Testis (tissue), 3 donors: ENCODE results near the gene RAMACL. TPM values are rescaled to one million over a fixed set of nuclear protein-coding genes. Genes with fewer than 3 reads are reported as not detected.
A peak's percentile ranks its signal among the peaks of the same experiment; 100 is the strongest.

ENCODE experiments used
- DNase-seq: peaks from one replicate; pipeline ENCODE4 v3.0.0-alpha.2; 2019
- H3K27ac ChIP-seq, 2 donors: fragments of 200-600 bp; sonication (generic); one replicate each; pipeline ENCODE4 v1.5.1; 2019
- H3K27me3 ChIP-seq: fragments of 200-600 bp; sonication (generic); one replicate; pipeline ENCODE4 v1.5.1; 2019
- H3K36me3 ChIP-seq: fragments of 200-600 bp; sonication (generic); one replicate; pipeline ENCODE4 v1.5.1; 2017; ENCODE audit warnings: low read depth; ENCODE audit errors: missing control alignments
- H3K4me1 ChIP-seq: fragments of 200-600 bp; sonication (generic); one replicate; pipeline ENCODE4 v1.5.1; 2019
- H3K4me3 ChIP-seq, 2 donors: fragments of 200-600 bp; sonication (generic); one replicate each; pipeline ENCODE4 v1.5.1; 2017 to 2019
- H3K9me3 ChIP-seq: fragments of 200-600 bp; sonication (generic); one replicate; pipeline ENCODE4 v1.5.1; 2017
- POLR2A ChIP-seq: fragments of 450-650 bp; IDR thresholded peaks from one replicate; pipeline ENCODE4 v1.6.1; 2017; ENCODE audit warnings: antibody characterized with exemption, mild to moderate bottlenecking, moderate library complexity
- WGBS, 2 donors: methylation state at CpG; one replicate each; pipeline ENCODE4 v1.1.5; 2018; 5-methylcytosine and 5-hydroxymethylcytosine counted together
- intact Hi-C: fragments of 100-400 bp; cut with DNase I; formaldehyde crosslinking; loops from one replicate; pipeline ENCODE4 v1.15.1; 2023; ENCODE audit warnings: low total_unique reads
- polyA plus RNA-seq: library from polyadenylated mRNA; stranded (reverse); fragments of 350-450 nt; fragmentation: Illumina TruSeq; extraction: RNeasy Lipid Tissue Mini Kit (QIAGEN cat#74804); gene quantifications from one replicate; pipeline ENCODE4 v1.2.3, GENCODE V29; 2014; ENCODE audit warnings: low read depth, low replicate concordance; ENCODE audit not compliant: insufficient read depth
- total RNA-seq, 2 donors: library from RNA; depleted of rRNA; stranded (reverse); fragments of >200 nt; gene quantifications; one replicate each; pipeline ENCODE4 v1.2.3, GENCODE V29; 2016
- TF ChIP-seq, protein P1 (sequence below), 3 experiments: fragments of 450-650 bp in 2 of 3; fragments of 200-600 bp in 1 of 3; sonication (generic) in 1 of 3; IDR thresholded peaks; one replicate each; pipeline ENCODE4 v1.5.1; 2016 to 2019; ENCODE audit warnings: antibody characterized with exemption in 3 of 3, mild to moderate bottlenecking in 2 of 3, moderate library complexity in 1 of 3

Gene RAMACL
- total and polyA plus RNA-seq, 3 donors from 2014 or later = 1.7 to 1.9 TPM; not detected in 1

GRCh38 chr6:166555086-166555485 lies 31.4 kb downstream of the RAMACL start:
- DNase-seq = no peak
- intact Hi-C loops = no loop called here
- Histone ChIP-seq H3K27ac (peak overlapping the region in 1 of 2 donors; percentile 37), H3K9me3 (no peaks in the 10 kb centered on the region), H3K36me3 (no peaks in the 10 kb centered on the region), H3K27me3 (no peaks in the 10 kb centered on the region), H3K4me1 (no peaks in the 10 kb centered on the region), H3K4me3 (no peak overlapping the region)
- 85 to 86% methylated on average over 6 of the region's 6 CpGs for WGBS, 2 donors
- TF ChIP-seq, protein P1, sequence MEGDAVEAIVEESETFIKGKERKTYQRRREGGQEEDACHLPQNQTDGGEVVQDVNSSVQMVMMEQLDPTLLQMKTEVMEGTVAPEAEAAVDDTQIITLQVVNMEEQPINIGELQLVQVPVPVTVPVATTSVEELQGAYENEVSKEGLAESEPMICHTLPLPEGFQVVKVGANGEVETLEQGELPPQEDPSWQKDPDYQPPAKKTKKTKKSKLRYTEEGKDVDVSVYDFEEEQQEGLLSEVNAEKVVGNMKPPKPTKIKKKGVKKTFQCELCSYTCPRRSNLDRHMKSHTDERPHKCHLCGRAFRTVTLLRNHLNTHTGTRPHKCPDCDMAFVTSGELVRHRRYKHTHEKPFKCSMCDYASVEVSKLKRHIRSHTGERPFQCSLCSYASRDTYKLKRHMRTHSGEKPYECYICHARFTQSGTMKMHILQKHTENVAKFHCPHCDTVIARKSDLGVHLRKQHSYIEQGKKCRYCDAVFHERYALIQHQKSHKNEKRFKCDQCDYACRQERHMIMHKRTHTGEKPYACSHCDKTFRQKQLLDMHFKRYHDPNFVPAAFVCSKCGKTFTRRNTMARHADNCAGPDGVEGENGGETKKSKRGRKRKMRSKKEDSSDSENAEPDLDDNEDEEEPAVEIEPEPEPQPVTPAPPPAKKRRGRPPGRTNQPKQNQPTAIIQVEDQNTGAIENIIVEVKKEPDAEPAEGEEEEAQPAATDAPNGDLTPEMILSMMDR (IDR thresholded peaks at IDR 0.05) = no peak
- no peak for TF ChIP-seq POLR2A

DNA sequence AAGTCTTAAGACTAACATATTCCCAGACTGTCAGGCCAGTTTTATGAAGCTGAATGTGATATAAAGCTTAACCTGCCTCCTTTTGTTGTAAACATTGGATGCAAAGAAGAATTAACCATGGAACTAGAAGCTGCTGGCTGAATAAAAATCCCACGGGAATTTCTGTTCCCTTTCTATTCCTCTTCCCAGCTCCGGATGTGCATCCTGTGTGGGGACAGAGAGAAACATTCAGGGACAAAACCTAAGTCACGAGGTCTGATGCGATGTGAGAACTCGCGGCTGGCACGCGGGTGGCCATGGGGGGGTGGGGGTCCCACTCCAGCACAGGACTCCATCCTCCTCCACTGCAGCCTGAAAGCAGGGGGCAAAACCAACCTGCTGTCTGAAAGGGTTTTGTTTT lies 32.2 kb downstream of the RAMACL start:
- no peak for TF ChIP-seq POLR2A
- TF ChIP-seq, protein P1 (IDR thresholded peaks at IDR 0.05) = no peak
- Histone ChIP-seq H3K4me3 (no peak overlapping the region), H3K4me1 (no peaks in the 10 kb centered on the region), H3K27ac (peak overlapping the region in 1 of 2 donors; percentile 37), H3K27me3 (no peaks in the 10 kb centered on the region), H3K36me3 (no peaks in the 10 kb centered on the region), H3K9me3 (no peaks in the 10 kb centered on the region)
- 56 to 61% methylated on average over 8 of the region's 8 CpGs for WGBS, 2 donors
- intact Hi-C loops = no loop called here
- no peak for DNase-seq

GRCh38 chr6:166553563-166554271 lies 32.8 kb downstream of the RAMACL start:
- Histone ChIP-seq H3K27me3 (no peaks in the 10 kb centered on the region), H3K9me3 (no peaks in the 10 kb centered on the region), H3K4me3 (no peak overlapping the region), H3K4me1 (no peaks in the 10 kb centered on the region), H3K27ac (peak overlapping the region in 1 of 2 donors; percentile 37), H3K36me3 (no peaks in the 10 kb centered on the region)
- intact Hi-C loops = no loop called here
- TF ChIP-seq POLR2A = no peak
- TF ChIP-seq, protein P1 (IDR thresholded peaks at IDR 0.05) = no peak
- DNase-seq = no peak
- 61 to 69% methylated on average over 13 of the region's 13 CpGs for WGBS, 2 donors

DNA sequence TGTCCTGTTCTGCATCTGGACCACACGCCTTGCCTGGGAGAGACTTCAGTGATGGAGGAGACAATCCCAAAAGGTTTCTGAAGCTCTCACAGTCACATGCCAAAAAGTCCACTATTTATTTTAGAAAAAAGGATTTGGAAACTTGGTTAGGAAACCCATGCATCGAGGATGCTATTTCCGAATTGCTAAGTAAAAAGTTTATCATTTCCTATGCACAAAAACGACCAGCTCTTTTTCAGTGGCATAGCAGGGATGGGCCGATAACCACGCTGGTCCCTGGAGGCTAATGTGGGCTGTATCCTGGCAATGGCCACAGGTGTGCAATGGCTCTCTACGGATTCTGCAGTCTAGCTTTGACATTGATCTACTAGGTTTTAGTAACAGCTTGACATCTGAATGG lies 33.9 kb downstream of the RAMACL start:
- Histone ChIP-seq H3K4me1 (no peaks in the 10 kb centered on the region), H3K27me3 (no peaks in the 10 kb centered on the region), H3K36me3 (no peaks in the 10 kb centered on the region), H3K4me3 (no peak overlapping the region), H3K9me3 (no peaks in the 10 kb centered on the region), H3K27ac (no peak overlapping the region)
- intact Hi-C loops = no loop called here
- no peak for DNase-seq
- TF ChIP-seq, protein P1 (IDR thresholded peaks at IDR 0.05) = no peak
- no peak for TF ChIP-seq POLR2A
- 90 to 91% methylated on average over 5 to 7 of the region's 7 CpGs for WGBS, 2 donors
